ENCODE results near the gene BMF.

Gene BMF

DNA sequence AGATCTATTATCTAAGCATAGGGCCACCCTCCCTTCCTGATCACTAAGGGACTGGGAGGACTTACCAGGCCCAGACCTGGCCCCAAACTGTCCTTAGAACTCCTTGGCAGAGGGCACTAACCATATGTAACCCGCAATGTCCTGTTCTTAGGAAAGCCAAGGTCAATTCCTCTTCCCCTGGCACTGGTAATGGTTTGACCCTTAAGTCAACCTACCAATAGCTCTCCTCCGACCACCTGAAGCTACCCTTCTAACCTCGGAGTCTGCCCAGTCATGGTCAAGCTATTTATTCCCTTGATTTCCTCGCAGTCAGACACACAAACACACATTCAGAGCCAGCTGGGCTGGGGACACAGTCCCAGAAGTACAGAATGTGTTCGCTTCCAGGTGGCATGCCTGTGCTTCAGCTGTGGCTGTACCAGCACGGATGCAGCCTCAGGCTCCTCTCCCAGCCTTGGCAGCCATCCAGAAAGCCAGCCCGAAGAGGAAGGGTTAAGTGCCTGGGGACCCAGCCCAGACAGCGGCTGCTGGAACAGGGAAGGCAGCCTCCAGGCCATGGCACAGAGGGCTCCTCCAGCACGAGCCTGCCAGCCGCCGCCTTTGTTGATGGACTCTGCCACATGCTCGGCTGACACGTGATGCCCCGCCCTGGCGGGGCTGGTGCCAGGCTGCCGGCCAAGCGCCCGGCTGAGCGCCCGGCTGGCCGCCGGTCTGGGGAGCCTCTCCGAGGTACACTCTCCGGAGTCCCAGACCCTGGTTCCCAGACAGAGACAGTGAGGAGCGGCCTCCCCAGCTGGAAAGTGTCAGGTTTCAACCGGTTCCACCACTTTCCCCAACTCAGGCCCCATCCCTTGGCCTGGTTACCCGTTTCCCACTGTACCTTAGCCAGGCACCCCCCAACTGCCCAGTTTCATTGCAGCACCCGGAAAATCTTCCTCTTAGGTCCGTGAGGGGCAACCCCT is 5.5 kb downstream of the BMF start:
- DNase-seq: peak; percentile 87 to 96 (median 91)

DNA sequence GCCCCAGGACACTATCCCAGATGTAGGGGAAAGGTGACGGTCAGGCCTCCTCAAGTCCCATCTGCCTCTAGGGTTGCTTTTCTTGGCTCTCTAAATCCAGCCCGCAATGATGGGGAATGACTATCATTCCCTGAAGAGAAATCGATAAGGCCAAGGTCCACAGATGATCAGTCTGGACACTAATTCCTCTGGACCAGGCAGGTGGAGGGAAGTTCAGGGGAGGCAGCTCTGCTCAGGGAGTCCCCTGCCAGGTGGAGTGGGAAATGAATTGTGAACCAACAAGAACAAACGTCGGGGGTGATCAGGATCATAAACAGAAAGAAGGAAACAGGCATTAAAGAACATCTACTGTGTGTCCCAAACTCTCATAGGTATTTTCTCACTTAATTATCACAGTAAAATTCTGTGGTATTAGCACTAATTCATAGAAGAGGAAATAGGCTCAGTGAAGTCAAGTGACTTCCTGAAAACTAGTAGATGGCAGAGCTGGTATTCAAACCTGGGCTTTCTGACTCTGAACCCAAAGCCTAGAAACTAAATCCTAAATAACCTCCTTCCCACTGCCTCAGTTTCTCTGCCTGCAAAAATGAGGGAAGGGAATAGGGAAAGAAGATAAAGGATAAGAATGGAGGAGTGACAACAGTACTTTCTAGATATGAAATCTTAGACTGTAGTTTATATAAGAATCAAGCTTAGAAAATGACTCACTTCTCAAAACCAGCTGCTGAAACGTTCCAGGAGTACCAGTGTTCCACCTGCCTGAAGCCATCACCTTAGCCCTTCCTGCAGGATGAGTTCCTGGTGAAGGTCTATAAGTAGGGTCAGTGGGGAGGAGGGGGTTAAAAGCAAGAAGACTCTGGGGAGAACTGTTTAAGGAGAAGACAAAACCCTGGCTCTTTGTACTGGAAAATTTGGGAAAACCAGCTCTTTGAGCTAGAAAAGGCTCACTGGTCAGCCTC is 7.5 kb downstream of the BMF start:
- DNase-seq: no peak

DNA sequence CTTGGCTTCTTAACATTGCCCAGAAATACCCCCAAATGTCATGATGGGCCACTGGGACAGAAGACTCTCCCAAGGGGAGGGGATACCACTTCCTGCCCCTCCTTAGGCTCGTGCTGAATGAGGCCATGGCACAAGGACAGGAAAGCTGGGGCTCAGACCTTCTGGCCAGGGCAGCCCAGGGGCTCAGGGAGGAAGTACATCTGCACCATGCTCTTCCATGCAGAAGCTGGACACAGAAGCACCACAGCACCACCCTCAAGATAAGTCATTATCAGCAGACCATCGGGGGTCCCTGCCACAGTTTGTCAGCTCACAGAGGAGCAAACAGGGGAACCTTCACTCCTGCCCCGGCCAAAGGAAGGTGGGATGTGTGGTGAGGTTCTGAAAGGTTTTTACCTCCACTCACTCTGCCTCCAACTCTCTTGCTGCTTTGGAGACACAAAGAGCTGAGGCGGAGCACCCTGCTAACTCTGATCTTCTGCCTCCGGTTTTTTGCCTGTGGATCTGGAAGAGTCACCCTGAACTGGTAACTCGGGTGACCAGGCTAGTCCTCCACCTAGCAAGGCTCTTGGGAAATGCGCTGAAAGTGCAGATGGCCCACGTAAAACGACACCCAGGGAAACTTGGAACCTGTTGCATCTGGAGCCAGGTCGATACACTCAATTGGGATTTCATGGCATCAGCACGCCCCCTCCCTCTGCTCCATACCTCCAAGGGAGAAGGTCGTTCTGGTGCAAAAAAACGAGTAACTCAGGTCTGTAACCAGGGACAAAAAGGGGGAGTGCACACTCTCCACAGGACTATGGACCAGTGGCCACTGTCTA is 8.3 kb downstream of the BMF start:
- DNase-seq: peak in 1 of 3 experiments; percentile 47

DNA sequence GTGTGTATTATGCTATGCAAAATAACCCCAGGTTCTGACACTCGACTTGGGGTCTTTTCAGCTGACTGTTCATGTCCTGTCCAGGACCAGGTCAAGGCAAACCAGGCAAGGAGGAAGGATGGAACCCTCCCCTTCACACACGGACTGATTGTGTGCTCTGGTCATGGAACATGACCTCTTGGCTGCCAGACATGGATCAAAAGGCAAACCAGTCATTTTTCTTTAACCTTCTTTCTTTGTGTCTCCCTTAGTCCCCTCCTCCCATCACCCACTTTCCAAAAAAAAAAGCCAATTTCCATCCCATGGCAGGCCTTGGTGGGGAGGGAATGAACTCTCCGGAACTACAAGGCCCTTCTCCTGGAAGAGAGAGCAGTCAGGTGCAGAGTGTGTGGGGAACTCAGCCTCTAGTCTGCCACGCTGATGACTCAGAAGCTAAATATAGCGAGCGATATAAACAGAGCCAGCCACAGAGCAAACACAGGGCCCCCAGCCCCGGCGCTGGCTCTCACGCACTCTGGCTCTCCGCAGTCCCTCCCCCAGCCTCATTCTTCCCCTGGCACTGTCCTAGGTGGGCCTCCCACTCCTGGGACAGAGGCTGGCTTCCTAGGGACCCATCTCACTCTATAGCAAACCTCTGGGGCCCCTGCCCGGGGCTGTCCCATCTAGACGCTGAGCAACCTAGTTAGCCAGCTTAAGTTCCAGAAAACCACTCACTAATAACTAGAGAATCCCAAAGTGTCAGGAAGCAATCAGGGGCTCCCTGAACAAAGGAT is 10.0 kb downstream of the BMF start:
- peak; percentile 81 to 92 (median 85) for DNase-seq

DNA sequence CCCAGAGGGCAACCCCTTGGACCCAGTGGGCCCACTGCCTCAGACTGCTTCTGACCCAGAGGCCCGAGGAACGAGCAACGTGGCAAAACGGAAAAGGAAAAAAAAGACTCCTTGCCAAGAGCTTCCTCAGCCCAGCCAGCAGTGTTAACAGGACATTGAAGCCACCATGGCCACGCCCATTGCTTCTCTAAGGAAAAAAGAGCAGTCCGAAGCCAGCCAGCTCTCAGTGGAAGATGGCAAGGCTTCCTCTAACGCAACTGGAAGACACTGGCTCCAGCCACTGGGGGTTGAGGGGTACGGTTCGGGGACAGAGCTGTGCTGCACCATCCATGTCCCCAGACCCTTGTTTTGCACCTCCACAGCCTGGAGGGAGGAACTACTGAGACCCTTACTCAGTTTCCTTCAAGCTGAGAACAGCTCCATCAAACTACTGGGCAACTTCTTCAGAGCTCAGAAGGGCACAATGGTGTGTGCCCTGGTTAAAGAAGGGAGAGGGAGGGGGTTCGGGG is 10.7 kb downstream of the BMF start:
- DNase-seq: peak in 1 of 3 experiments; percentile 43

DNA sequence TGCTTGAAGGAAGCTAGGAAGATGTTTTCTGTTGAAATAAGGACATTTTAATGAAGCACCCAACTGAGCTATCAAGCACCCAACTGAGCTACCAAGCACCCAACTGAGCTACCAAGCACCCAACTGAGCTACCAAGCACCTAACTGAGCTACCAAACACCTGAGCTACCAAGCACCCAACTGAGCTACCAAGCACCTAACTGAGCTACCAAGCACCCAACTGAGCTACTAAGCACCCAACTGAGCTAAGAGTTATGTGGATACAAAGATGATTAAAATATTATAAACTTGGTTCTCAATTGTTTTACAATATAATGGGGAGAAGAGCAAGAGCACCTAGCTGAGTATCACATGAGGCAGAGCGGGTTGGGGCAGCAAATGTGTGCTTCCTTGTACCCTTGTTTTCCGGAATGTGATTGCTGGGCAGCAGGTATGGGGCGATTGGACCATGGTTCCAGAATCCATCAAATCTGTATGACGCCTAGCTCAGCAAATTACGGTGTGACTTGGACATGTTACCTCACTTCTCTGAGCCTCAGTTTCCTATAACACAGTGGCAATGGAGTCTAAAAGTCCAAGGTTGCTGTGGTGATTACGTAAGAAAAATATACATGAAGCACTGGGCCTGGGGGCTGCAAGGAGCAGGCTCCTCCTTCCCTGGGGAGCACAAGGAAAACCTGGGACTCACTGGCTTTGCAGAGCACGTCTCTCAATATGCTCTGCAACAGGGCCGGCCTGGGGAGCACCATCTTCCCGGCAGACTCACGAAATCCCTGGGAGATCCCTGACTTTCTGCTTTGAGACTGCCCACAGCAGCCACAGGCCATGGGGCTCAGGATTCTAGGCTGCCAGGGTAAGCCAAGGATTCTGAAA is 11.3 kb downstream of the BMF start:
- DNase-seq: no peak

DNA sequence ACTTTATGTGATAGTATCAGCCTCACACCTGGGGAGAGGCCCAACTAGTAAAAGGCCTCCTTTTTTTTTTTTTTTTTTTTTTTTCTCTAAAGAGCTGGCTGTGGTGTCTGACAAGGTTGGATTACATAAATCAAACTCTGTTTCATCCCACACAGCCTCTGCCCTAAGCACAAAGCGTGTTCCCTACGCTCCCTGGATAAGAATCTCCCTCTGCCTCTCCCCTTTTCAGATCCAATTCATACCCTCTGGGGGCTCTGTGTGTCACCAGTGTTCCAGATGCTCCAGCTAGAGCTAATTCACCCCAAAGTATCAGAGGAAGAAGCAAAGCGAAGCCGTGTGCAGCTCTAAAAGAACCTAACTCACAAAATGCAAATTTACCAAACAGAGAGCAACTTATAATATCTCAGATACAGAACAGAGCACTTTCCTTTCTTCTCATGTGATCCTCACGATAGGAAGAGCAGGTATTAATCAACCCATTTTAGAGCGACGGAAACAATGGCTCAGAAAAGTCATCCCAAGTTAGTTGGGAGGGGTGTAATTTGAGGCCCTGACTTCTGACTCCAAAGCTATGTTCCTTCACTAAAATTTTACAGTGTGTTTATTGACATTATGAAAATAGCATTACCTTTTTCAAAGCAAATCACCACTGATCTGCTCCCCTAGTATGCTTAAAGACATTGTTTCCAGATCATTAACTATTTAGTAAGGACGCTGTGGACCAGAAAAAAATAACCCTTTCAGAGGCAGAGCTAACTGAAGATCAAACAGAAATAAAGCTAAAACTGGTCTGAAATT is 12.4 kb downstream of the BMF start:
- peak in 2 of 3 experiments; percentile 10 to 45 for DNase-seq

DNA sequence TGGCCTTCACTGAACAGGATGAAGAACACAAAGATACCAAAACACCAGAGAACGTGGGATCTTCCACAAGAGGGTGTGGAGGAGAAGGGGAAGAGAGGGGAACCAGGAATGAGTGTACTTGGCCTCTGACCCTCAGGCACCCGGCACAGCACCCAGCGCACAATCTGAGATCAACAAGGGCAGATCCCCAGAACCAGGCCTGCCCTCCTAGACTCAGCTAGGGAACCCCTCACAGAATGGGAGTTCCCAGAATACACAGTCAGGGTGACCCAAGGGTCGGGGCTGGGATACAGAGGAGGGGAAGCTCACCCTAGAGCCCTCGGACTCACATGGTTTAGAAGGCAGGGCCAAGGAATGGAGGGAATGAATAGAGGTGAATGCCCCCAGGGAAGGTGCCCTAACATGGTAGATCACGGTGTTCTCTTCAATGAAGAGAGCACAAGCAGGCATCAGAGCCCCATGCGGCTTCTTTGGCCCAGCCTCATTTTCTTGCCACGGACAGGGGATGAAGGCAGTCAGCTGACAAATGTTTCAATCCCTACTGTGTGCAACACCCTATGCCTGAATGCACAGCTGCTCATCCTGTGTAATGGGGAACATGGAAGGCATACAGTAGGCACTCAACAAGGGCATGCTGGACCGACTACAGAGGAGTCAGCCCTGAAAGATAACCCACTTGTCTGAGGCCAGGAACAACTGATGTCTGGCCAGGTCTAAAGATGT is 13.1 kb downstream of the BMF start:
- DNase-seq: no peak

DNA sequence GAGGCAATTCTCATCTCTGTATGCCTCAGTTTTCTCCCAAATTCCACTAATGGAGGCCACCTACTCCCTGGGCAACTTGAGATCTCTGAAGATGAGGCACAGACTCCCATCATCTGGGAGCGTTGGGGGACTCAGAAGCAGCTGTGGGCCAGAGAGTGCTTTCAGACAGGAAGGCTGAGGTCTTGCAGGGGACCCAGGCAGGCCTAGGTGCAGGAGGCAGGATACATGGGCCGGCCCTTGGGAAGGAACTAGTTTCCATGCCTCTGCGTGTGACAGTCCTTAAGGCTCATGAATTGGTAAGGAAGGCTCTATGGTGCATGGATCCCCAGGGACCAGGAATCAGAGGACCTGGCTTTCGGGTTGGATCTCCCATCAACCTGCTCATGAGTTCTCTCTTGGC is 14.5 kb downstream of the BMF start:
- DNase-seq: no peak

DNA sequence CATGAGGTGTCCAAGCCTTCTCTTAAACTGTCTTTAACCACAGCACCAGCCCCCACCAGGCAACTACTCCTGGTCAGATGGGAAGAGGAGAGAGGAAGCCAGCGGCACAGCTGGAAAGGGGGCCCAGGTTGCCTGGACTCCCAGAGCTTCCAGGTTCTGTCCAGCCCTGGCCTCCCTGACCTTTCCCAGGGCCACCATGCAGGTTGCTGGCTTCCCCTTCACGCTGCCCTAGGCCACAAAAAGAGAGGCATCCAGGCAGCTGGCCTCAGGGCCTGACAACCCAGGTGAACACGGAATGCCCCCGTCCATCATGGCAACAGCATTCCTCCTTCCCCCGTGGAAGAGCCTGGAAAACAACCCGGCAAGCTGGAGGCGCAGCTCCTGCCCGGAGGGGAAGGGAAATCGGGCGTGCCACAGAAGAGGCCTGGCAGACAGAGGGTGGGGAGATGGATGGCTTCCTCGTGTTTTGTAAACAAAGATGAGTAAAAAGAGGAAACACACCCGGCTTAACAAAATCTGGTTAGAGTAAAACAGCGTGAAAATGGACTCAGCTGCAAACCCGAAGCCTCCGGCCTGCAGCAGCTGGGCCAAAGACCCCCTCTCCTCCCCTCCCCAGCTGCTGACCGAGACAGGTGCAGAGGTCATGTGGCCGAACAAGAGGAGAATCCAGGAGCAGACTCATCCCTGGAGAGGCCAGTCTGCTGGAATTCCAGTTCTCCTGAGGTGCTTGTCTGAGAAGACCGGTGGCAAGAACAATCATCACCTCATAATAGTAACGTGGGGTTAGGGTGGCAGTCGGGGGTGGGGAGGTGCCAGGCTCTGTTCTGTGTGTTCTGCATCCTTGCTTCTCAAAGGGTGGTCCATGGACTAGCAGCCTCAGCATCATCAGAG is 15.5 kb downstream of the BMF start:
- DNase-seq: peak; percentile 41 to 75 (median 69)

DNA sequence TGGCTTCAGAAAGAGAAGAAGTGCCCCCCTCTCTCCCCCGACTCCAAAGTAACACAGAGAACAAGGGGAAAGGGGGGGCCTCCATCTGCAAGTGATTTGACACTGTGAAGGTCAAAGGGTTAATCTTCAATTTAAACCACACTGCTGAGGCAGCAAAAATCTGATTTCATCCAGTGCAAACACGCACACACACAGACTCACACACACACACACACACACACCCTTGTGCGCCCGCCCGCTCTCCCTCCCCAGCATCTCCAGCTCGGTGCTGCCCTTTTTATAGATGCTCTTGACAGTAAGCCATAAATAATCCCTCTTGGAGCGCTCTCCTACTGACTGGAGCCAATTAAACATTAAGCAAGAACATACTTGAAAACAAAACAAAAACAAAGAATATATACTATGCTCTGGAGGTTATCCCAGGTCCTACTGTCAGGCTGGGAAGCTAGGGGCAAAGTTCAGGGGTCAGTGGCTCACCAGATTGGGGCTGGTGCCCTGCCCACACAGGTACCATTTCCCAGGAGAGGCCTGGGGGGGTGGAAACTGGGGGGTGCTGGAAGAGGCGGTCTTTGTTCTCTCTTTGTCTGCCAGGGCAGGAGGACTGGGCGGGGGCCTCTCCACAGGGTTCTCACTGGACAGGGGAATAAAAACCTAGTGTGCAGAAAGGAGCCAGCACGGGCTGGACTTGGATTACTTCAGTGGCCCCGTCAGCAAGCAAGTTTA is 16.3 kb downstream of the BMF start:
- DNase-seq: peak; percentile 86 to 97 (median 86)

DNA sequence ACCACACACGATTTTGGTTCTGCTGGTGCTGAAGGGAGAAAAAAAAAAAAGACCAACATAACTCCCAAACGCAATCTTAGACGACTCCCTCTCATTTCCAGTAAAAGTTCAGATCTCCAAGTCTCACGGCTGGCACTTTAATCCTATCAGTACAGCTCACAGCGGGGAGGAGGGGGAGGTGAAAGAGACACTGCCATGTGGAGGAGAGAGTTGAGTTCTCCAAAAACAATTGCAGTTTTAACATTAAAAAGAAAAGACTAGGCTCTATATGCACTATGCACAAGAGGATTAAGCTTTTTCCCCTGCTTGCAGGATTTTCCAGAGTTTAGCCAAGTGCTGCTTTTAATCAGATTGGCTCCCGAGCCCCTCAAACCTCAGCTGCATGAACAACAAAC is 16.8 kb downstream of the BMF start:
- peak; percentile 20 to 80 (median 54) for DNase-seq

DNA sequence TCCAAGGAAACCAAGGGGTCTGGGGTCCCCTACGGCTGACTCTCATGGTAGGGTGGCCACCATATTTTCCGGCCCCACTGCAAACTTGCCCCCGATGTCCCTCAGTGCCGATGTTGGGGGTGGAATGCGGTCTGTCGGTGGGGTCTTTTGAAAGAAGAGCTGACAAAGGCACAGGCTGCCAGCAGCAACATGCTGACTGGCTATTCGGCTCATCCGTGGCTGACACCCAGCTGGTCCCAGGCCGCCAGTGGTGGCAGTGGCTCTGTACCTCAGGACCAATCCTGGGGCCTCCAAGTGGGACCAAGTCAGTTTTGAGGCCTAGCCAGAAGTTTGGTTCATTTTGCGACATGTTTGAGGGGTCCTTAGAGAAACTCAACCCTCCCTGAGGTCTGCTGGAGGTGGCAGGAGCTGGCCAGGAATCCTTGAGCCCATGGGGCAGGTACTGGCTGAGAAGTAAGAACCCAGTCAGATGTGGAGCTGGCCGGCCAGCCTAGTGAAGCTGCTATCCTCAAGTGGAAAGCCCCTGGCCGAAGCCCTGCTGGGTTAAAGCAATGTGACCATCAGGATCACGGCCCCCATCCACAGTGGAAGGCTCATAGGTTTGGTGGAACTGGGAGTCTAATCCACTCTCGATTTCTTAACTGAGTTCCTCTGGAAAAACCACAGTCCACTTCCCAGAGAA is 17.8 kb downstream of the BMF start:
- no peak for DNase-seq

DNA sequence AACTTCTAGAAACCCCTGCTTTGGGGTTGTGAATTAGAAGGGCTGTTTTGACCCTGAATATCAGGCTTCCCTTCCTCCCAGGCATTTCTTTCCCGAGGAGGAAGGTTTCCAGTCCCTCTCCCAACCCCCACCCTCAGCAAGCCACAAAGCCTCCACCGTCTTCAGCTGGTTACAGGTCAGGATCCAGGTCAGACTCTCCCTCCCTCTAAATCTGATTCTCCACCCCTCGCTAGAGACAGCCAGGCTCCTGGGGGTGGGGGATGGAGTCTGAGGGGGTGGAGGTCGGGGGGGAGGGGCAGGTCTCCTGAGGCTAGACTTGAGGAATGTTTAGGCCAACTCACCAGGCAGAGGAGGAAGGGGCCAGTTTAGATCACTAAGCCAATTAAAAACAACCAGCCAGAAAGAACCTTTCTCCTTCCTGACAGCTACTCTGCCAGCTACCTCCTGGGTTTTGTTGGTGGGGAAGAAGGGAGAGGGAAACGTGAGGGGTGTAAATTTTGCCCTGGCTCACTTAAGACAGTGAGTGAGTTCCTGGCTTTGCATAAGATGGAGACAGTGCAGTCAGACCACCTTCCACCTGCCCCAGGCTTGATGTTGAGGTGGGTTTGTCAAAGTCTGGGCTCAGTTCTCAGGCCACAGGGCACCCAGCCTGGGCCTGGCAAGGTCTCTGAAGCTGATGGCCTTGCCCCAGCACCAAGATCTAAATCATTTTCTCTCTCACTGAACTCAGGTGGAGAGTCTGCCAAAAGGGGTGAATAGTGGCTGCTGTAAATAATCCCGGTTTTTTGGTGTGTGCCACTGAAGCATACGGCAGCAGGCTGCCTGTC is 19.5 kb downstream of the BMF start:
- DNase-seq: no peak

Data from NCI-H1417 (cell line).